ENCODE data around the gene VDR. TPM values are rescaled to one million over a fixed set of nuclear protein-coding genes. Genes with fewer than 3 reads are reported as not detected.
A peak's percentile ranks its signal among the peaks of the same experiment; 100 is the strongest.

The VDR gene
- total and polyA plus RNA-seq, 2 donors (not counting 1 experiment from before 2014, with no cell fraction given): 16.2 to 24.4 TPM

GRCh38 chr12:47870175-47870781 is 34.5 kb downstream of the VDR start:
- Histone ChIP-seq H3K4me2 (ENCODE audit: extremely low read depth, insufficient read depth, low read length) (no peak overlapping the region), H3K36me3 (ENCODE audit: control insufficient read depth, insufficient read depth, low read length) (no peaks in the 10 kb centered on the region), H3K4me1 (ENCODE audit: control insufficient read depth, extremely low read depth, insufficient read depth, low read length) (peaks cover 10% of the 10 kb centered on the region), H3K27ac (ENCODE audit: insufficient read depth, low read length) (peak overlapping the region; percentile 25), H3K27me3 (ENCODE audit: control insufficient read depth, insufficient read depth, low read length) (no peaks in the 10 kb centered on the region), H3K4me3 (replicated peaks in 1 of 4; ENCODE audit: control extremely low read depth in 1 of 4, insufficient read depth in 1 of 4, low read depth in 3 of 4, low read length in 4 of 4) (no peak overlapping the region), H4K20me1 (ENCODE audit: control insufficient read depth, extremely low read depth, insufficient read depth, low read length) (no peaks in the 10 kb centered on the region), H3K79me2 (ENCODE audit: control insufficient read depth, insufficient read depth, low read length) (no peaks in the 10 kb centered on the region), H3K9ac (ENCODE audit: insufficient read depth, low read length) (no peak overlapping the region), H3K9me3 (ENCODE audit: control insufficient read depth, insufficient read depth, low read depth, low read length) (no peaks in the 10 kb centered on the region), H2AFZ (ENCODE audit: low read length) (no peak overlapping the region)
- TF ChIP-seq EZH2 (IDR thresholded peaks at IDR 0.05; ENCODE audit: low read length, missing control alignments): no peak
- TF ChIP-seq CTCF (conservative IDR thresholded peaks at IDR 0.05 in 1 of 2, IDR thresholded peaks at IDR 0.05 in 1 of 2; ENCODE audit: low read depth in 1 of 2, low read length in 2 of 2): peak; percentile 45 to 55
- peak in 1 of 2 donors; percentile 53 for DNase-seq (ENCODE audit: low read depth in 2 of 2)

GRCh38 chr12:47868552-47869031 is 36.2 kb downstream of the VDR start:
- no peak overlapping the region for H3K27ac ChIP-seq (ENCODE audit: insufficient read depth, low read length)
- no peaks in the 10 kb centered on the region for H3K9me3 ChIP-seq (ENCODE audit: control insufficient read depth, insufficient read depth, low read depth, low read length)
- peaks cover 10% of the 10 kb centered on the region for H3K4me1 ChIP-seq (ENCODE audit: control insufficient read depth, extremely low read depth, insufficient read depth, low read length)
- no peak for DNase-seq (ENCODE audit: low read depth in 2 of 2)
- H3K36me3 ChIP-seq (ENCODE audit: control insufficient read depth, insufficient read depth, low read length): peaks cover 4% of the 10 kb centered on the region
- H3K4me2 ChIP-seq (ENCODE audit: extremely low read depth, insufficient read depth, low read length): no peak overlapping the region
- H3K79me2 ChIP-seq (ENCODE audit: control insufficient read depth, insufficient read depth, low read length): no peaks in the 10 kb centered on the region
- no peaks in the 10 kb centered on the region for H4K20me1 ChIP-seq (ENCODE audit: control insufficient read depth, extremely low read depth, insufficient read depth, low read length)
- TF ChIP-seq CTCF (conservative IDR thresholded peaks at IDR 0.05 in 1 of 2, IDR thresholded peaks at IDR 0.05 in 1 of 2; ENCODE audit: low read depth in 1 of 2, low read length in 2 of 2) (no peak), EZH2 (IDR thresholded peaks at IDR 0.05; ENCODE audit: low read length, missing control alignments) (no peak)
- no peaks in the 10 kb centered on the region for H3K27me3 ChIP-seq (ENCODE audit: control insufficient read depth, insufficient read depth, low read length)
- H3K9ac ChIP-seq (ENCODE audit: insufficient read depth, low read length): no peak overlapping the region
- H3K4me3 ChIP-seq (replicated peaks in 1 of 4; ENCODE audit: control extremely low read depth in 1 of 4, insufficient read depth in 1 of 4, low read depth in 3 of 4, low read length in 4 of 4): no peak overlapping the region
- H2AFZ ChIP-seq (ENCODE audit: low read length): no peak overlapping the region

GRCh38 chr12:47868041-47868440 is 36.8 kb downstream of the VDR start:
- no peaks in the 10 kb centered on the region for H3K79me2 ChIP-seq (ENCODE audit: control insufficient read depth, insufficient read depth, low read length)
- no peak overlapping the region for H3K9ac ChIP-seq (ENCODE audit: insufficient read depth, low read length)
- DNase-seq (ENCODE audit: low read depth in 2 of 2): peak in 1 of 2 donors; percentile 20
- peak overlapping the region; percentile 34 for H3K27ac ChIP-seq (ENCODE audit: insufficient read depth, low read length)
- H2AFZ ChIP-seq (ENCODE audit: low read length): no peak overlapping the region
- H3K36me3 ChIP-seq (ENCODE audit: control insufficient read depth, insufficient read depth, low read length): peaks cover 4% of the 10 kb centered on the region
- H3K4me1 ChIP-seq (ENCODE audit: control insufficient read depth, extremely low read depth, insufficient read depth, low read length): peaks cover 10% of the 10 kb centered on the region
- no peak for TF ChIP-seq CTCF (conservative IDR thresholded peaks at IDR 0.05 in 1 of 2, IDR thresholded peaks at IDR 0.05 in 1 of 2; ENCODE audit: low read depth in 1 of 2, low read length in 2 of 2)
- no peaks in the 10 kb centered on the region for H3K9me3 ChIP-seq (ENCODE audit: control insufficient read depth, insufficient read depth, low read depth, low read length)
- no peak overlapping the region for H3K4me3 ChIP-seq (replicated peaks in 1 of 4; ENCODE audit: control extremely low read depth in 1 of 4, insufficient read depth in 1 of 4, low read depth in 3 of 4, low read length in 4 of 4)
- H4K20me1 ChIP-seq (ENCODE audit: control insufficient read depth, extremely low read depth, insufficient read depth, low read length): no peaks in the 10 kb centered on the region
- H3K27me3 ChIP-seq (ENCODE audit: control insufficient read depth, insufficient read depth, low read length): no peaks in the 10 kb centered on the region
- H3K4me2 ChIP-seq (ENCODE audit: extremely low read depth, insufficient read depth, low read length): no peak overlapping the region
